ENCODE data around the gene SCAMP3. TPM values are rescaled to one million over a fixed set of nuclear protein-coding genes. Genes with fewer than 3 reads are reported as not detected.

Gene SCAMP3
- total and polyA plus RNA-seq, 4 donors = 14.9 to 47.0 (median 31.7) TPM

DNA sequence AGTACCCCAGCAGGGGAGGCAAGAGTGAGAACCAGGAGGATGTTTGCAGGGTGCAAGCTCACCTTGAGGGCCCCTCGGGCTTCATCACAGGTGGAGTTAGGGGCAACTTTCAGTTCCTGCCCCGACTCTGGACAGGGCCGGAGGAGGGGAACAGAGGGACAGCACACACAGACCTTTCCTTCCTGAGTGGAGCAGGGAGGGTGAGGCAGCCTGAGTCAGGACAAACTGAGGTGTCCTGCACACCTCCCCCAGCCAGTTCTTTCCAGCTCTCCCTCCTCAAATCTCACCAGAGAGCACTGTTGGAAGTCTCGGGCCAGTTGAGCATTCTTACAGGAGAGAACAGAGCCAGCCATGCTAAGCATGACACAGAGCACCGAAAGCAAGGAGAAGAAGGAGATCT is 8.4 kb downstream of the SCAMP3 start:
- peaks cover 2 to 36% (median 23%) of the 10 kb centered on the region in 4 donors for H3K4me1 ChIP-seq (ENCODE audit: control insufficient read depth in 4 of 4, insufficient read depth in 4 of 4, low read length in 3 of 4)
- no peak overlapping the region for H3K27ac ChIP-seq (ENCODE audit: low read depth in 1 of 2, low read length in 2 of 2)
- peak overlapping the region in 1 of 2 donors; percentile 36 for H3K9ac ChIP-seq (ENCODE audit: low read depth in 1 of 2, low read length in 2 of 2)
- H3K27me3 ChIP-seq (ENCODE audit: control insufficient read depth in 4 of 4, insufficient read depth in 4 of 4, low read length in 3 of 4) = no peaks in the 10 kb centered on the region
- 86% methylated on average over 5 of the region's 5 CpGs for WGBS
- TF ChIP-seq YY1 (IDR thresholded peaks at IDR 0.05) = no peak
- TF ChIP-seq CTCF (IDR thresholded peaks at IDR 0.05; ENCODE audit: low read depth, low read length, missing input control) = no peak
- TF ChIP-seq MAX (IDR thresholded peaks at IDR 0.05) = no peak
- no peak for TF ChIP-seq HNF4G (IDR thresholded peaks at IDR 0.05)
- TF ChIP-seq, protein P1, sequence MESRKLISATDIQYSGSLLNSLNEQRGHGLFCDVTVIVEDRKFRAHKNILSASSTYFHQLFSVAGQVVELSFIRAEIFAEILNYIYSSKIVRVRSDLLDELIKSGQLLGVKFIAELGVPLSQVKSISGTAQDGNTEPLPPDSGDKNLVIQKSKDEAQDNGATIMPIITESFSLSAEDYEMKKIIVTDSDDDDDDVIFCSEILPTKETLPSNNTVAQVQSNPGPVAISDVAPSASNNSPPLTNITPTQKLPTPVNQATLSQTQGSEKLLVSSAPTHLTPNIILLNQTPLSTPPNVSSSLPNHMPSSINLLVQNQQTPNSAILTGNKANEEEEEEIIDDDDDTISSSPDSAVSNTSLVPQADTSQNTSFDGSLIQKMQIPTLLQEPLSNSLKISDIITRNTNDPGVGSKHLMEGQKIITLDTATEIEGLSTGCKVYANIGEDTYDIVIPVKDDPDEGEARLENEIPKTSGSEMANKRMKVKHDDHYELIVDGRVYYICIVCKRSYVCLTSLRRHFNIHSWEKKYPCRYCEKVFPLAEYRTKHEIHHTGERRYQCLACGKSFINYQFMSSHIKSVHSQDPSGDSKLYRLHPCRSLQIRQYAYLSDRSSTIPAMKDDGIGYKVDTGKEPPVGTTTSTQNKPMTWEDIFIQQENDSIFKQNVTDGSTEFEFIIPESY (IDR thresholded peaks at IDR 0.05) = no peak
- TF ChIP-seq, protein P2, sequence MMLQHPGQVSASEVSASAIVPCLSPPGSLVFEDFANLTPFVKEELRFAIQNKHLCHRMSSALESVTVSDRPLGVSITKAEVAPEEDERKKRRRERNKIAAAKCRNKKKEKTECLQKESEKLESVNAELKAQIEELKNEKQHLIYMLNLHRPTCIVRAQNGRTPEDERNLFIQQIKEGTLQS (IDR thresholded peaks at IDR 0.05) = no peak
- no peak for DNase-seq (ENCODE audit: low spot score)
- no peaks in the 10 kb centered on the region for H3K9me3 ChIP-seq (ENCODE audit: control insufficient read depth in 4 of 4, low read length in 3 of 4)
- no peak overlapping the region for H3K4me3 ChIP-seq (ENCODE audit: low read depth in 1 of 3, low read length in 3 of 3)
- H3K36me3 ChIP-seq (ENCODE audit: control insufficient read depth in 4 of 4, insufficient read depth in 3 of 4, low read depth in 1 of 4, low read length in 3 of 4) = peaks cover 0 to 10% (median 2%) of the 10 kb centered on the region in 4 donors

DNA sequence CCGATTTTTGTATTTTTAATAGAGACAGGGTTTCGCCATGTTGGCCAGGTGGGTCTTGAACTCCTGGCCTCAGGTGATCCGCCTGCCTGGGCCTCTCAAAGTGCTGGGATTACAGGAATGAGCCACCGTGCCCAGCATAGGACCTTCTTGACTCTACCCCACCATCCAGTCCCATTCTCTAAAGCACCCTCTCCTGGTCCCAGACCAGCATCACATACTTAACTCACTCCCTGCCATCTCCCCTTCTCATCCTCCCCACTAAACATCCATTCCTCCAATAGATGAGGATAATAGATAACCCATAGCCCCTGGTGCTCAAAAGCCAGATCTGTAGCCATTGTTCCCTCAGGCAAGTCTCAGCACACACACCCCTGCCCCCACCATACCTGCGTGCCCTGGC is 9.0 kb downstream of the SCAMP3 start:
- no peaks in the 10 kb centered on the region for H3K27me3 ChIP-seq (ENCODE audit: control insufficient read depth in 4 of 4, insufficient read depth in 4 of 4, low read length in 3 of 4)
- H3K36me3 ChIP-seq (ENCODE audit: control insufficient read depth in 4 of 4, insufficient read depth in 3 of 4, low read depth in 1 of 4, low read length in 3 of 4) = peaks cover 0 to 8% (median 0%) of the 10 kb centered on the region in 4 donors
- peaks cover 2 to 36% (median 23%) of the 10 kb centered on the region in 4 donors for H3K4me1 ChIP-seq (ENCODE audit: control insufficient read depth in 4 of 4, insufficient read depth in 4 of 4, low read length in 3 of 4)
- H3K9ac ChIP-seq (ENCODE audit: low read depth in 1 of 2, low read length in 2 of 2) = no peak overlapping the region
- no peak for DNase-seq (ENCODE audit: low spot score)
- 93% methylated on average over 5 of the region's 5 CpGs for WGBS
- H3K4me3 ChIP-seq (ENCODE audit: low read depth in 1 of 3, low read length in 3 of 3) = no peak overlapping the region
- TF ChIP-seq NR2F2 (IDR thresholded peaks at IDR 0.05) (no peak), TAF1 (conservative IDR thresholded peaks at IDR 0.05) (no peak), GABPA (IDR thresholded peaks at IDR 0.05 in 1 of 2, conservative IDR thresholded peaks at IDR 0.05 in 1 of 2) (no peak), FOXA2 (IDR thresholded peaks at IDR 0.05) (no peak), JUND (IDR thresholded peaks at IDR 0.05) (no peak), MAX (IDR thresholded peaks at IDR 0.05) (no peak), CTCF (IDR thresholded peaks at IDR 0.05; ENCODE audit: low read depth, low read length, missing input control) (no peak), RXRA (IDR thresholded peaks at IDR 0.05) (no peak), HNF4A (conservative IDR thresholded peaks at IDR 0.05) (no peak), YY1 (IDR thresholded peaks at IDR 0.05) (no peak), HNF4G (IDR thresholded peaks at IDR 0.05) (no peak), EGR1 (IDR thresholded peaks at IDR 0.05; ENCODE audit: low read depth in 2 of 2) (no peak), FOXA1 (IDR thresholded peaks at IDR 0.05) (no peak), RAD21 (IDR thresholded peaks at IDR 0.05) (no peak), SP1 (IDR thresholded peaks at IDR 0.05) (no peak)
- TF ChIP-seq, protein P2 (IDR thresholded peaks at IDR 0.05) = no peak
- TF ChIP-seq, protein P3, sequence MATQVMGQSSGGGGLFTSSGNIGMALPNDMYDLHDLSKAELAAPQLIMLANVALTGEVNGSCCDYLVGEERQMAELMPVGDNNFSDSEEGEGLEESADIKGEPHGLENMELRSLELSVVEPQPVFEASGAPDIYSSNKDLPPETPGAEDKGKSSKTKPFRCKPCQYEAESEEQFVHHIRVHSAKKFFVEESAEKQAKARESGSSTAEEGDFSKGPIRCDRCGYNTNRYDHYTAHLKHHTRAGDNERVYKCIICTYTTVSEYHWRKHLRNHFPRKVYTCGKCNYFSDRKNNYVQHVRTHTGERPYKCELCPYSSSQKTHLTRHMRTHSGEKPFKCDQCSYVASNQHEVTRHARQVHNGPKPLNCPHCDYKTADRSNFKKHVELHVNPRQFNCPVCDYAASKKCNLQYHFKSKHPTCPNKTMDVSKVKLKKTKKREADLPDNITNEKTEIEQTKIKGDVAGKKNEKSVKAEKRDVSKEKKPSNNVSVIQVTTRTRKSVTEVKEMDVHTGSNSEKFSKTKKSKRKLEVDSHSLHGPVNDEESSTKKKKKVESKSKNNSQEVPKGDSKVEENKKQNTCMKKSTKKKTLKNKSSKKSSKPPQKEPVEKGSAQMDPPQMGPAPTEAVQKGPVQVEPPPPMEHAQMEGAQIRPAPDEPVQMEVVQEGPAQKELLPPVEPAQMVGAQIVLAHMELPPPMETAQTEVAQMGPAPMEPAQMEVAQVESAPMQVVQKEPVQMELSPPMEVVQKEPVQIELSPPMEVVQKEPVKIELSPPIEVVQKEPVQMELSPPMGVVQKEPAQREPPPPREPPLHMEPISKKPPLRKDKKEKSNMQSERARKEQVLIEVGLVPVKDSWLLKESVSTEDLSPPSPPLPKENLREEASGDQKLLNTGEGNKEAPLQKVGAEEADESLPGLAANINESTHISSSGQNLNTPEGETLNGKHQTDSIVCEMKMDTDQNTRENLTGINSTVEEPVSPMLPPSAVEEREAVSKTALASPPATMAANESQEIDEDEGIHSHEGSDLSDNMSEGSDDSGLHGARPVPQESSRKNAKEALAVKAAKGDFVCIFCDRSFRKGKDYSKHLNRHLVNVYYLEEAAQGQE (IDR thresholded peaks at IDR 0.05) = no peak
- TF ChIP-seq, protein P1 (IDR thresholded peaks at IDR 0.05) = no peak
- no peaks in the 10 kb centered on the region for H3K9me3 ChIP-seq (ENCODE audit: control insufficient read depth in 4 of 4, low read length in 3 of 4)
- no peak overlapping the region for H3K27ac ChIP-seq (ENCODE audit: low read depth in 1 of 2, low read length in 2 of 2)
